PC-9 (cell line): ENCODE data around the gene CCER1.

ENCODE experiments used
- EZH2 ChIP-seq: fragments of 200-600 bp; sonication (generic); IDR thresholded peaks from 2 replicates; pipeline ENCODE4 v1.8.0; 2017; ENCODE audit warnings: antibody characterized with exemption, low read depth
- TF ChIP-seq, protein P1 (sequence below): fragments of 200-600 bp; sonication (generic); conservative IDR thresholded peaks from 2 replicates; pipeline ENCODE4 v1.6.1; 2017; ENCODE audit warnings: mixed run types, antibody characterized with exemption, mild to moderate bottlenecking, moderate library complexity

DNA sequence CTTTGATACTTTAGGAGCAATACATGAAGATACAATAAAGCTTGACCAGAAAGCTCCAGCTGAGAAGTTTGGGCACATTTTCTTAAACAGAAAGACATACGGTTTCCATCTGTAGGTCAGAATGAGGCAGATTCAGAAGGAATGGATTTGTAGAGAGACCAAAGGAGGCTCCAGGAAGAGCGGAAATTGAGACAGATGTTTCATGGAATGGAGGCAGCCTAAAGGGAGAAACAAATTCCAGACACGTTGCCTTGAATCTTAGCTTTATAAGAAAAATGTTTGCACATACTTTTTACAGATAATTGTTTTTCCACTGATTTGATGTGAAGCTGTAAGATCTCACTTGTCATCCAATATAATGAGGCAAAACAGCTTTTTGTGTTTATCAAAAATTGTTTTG is 25.0 kb upstream of the CCER1 start:
- TF ChIP-seq, protein P1, sequence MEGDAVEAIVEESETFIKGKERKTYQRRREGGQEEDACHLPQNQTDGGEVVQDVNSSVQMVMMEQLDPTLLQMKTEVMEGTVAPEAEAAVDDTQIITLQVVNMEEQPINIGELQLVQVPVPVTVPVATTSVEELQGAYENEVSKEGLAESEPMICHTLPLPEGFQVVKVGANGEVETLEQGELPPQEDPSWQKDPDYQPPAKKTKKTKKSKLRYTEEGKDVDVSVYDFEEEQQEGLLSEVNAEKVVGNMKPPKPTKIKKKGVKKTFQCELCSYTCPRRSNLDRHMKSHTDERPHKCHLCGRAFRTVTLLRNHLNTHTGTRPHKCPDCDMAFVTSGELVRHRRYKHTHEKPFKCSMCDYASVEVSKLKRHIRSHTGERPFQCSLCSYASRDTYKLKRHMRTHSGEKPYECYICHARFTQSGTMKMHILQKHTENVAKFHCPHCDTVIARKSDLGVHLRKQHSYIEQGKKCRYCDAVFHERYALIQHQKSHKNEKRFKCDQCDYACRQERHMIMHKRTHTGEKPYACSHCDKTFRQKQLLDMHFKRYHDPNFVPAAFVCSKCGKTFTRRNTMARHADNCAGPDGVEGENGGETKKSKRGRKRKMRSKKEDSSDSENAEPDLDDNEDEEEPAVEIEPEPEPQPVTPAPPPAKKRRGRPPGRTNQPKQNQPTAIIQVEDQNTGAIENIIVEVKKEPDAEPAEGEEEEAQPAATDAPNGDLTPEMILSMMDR, result no peak
- TF ChIP-seq EZH2, result no peak
